Heart left ventricle (tissue), 16 donors: ENCODE measurements around the gene NEDD8. TPM values are rescaled to one million over a fixed set of nuclear protein-coding genes. Genes with fewer than 3 reads are reported as not detected.
A peak's percentile ranks its signal among the peaks of the same experiment; 100 is the strongest.

ENCODE experiments used
- ATAC-seq, 4 donors: fragments of 200-7000 bp; cut with Tn5 transposase; one replicate each; pipeline ENCODE4 v1.9.1; 2020 to 2022; ENCODE audit warnings: moderate library complexity in 4 of 4, mild to moderate bottlenecking in 3 of 4, moderate number of reproducible peaks in 1 of 4
- DNase-seq, 5 donors: peaks; one replicate each; pipeline ENCODE4 v3.0.0-alpha.2; 2020
- H3K27ac ChIP-seq, 12 donors: fragments of 200-600 bp; sonication (generic) in 4 of 12; one replicate each; pipeline versions ENCODE4 v1.5.0 to v1.8.0; 2016 to 2022; ENCODE audit warnings: mild to moderate bottlenecking in 2 of 12
- H3K27me3 ChIP-seq, 9 donors: fragments of 200-600 bp; sonication (generic) in 2 of 9; one replicate each; pipeline versions ENCODE4 v1.5.1 to v1.8.0; 2016 to 2022; ENCODE audit warnings: mild to moderate bottlenecking in 3 of 9
- H3K36me3 ChIP-seq, 9 donors: fragments of 200-600 bp; sonication (generic) in 2 of 9; one replicate each; pipeline versions ENCODE4 v1.5.0 to v1.8.0; 2018 to 2022; ENCODE audit warnings: mild to moderate bottlenecking in 2 of 9
- H3K4me1 ChIP-seq, 12 donors: fragments of 200-600 bp; sonication (generic) in 4 of 12; one replicate each; pipeline versions ENCODE4 v1.5.0 to v1.8.0; 2016 to 2022; ENCODE audit warnings: mild to moderate bottlenecking in 3 of 12
- H3K4me3 ChIP-seq, 12 donors: fragments of 200-600 bp; sonication (generic) in 4 of 12; one replicate each; pipeline versions ENCODE4 v1.5.0 to v1.8.0; 2017 to 2022; ENCODE audit warnings: mild to moderate bottlenecking in 9 of 12, moderate library complexity in 4 of 12
- H3K9me3 ChIP-seq, 12 donors: fragments of 200-600 bp; sonication (generic) in 4 of 12; one replicate each; pipeline versions ENCODE4 v1.5.0 to v1.8.0; 2016 to 2022; ENCODE audit warnings: mild to moderate bottlenecking in 1 of 12
- CTCF ChIP-seq, 12 donors: fragments of 200-600 bp; sonication (generic) in 4 of 12; IDR thresholded peaks; one replicate each; pipeline versions ENCODE4 v1.5.0 to v1.8.0; 2018 to 2022; ENCODE audit warnings: antibody characterized with exemption in 12 of 12, mild to moderate bottlenecking in 5 of 12
- POLR2A ChIP-seq, 2 donors: fragments of 450-650 bp; IDR thresholded peaks; one replicate each; pipeline ENCODE4 v1.6.1; 2017; ENCODE audit warnings: antibody characterized with exemption in 2 of 2, mild to moderate bottlenecking in 2 of 2, moderate library complexity in 2 of 2
- WGBS, 4 donors: extraction: QIAGEN DNeasy Blood & Tissue Kit in 2 of 4; methylation state at CpG; one replicate each; pipeline versions ENCODE4 v1.1.5 to v1.1.7; 2013 to 2018; 5-methylcytosine and 5-hydroxymethylcytosine counted together
- intact Hi-C, 10 donors: fragments of 100-400 bp; cut with DNase I; formaldehyde crosslinking; loops; one replicate each; pipeline versions ENCODE4 v1.11.1 to v1.14.2; 2022
- polyA plus RNA-seq, 2 donors: library from polyadenylated mRNA; stranded (reverse); fragments of 200-250 nt; gene quantifications; one replicate each; pipeline ENCODE4 v1.2.3, GENCODE V29; 2013
- total RNA-seq, 9 donors: library from RNA; depleted of rRNA in 2 of 9; stranded (reverse); fragments of >200 nt in 2 of 9; fragmentation: NEBNext Ultra II Directional in 3 of 9; extraction: Animal tissue kit (Norgen Biotek cat#: 25700) in 3 of 9; gene quantifications; one replicate each; pipeline versions ENCODE4 v1.1.0 to v1.2.4, GENCODE V29; 2016 to 2023
- donor health status: ischemic (EF 13 %, LVEDD 7.1; RV severe dilation, severe dysfunction).
- donor health status: healthy with polysubstance abuse.
- donor health status: DM: no; HTN: yes; CAD: no.
- donor health status: DM: no; HTN: no; CAD: no.
- donor health status: ischemic (EF 25% LVEDD 6.9; RV normal size, moderate dysfunction).
- donor health status: ischemic (EF 25% LVEDD 5.7; RV mildly dilated, moderate dysfunction).
- donor health status: healthy.
- donor health status: DM: yes; HTN: yes; CAD: no.
- donor health status: ischemic (EF 35%, LVEDD 5.7; RV mildly dilated, moderate dysfunction).
- donor health status: nonischemic (EF 11% LVEDD 7.7; RV severe dilation, severe dysfunction).
- donor health status: DM: yes; HTN: yes; CAD: no.
- donor health status: PGD.
- donor health status: ischemic (EF 29% LVEDD 5.4; RV normal size, mild dysfunction).
- donor health status: nonischemic (EF 23%, LVEDD 6.1; RV moderate dilation, normal function).

Gene NEDD8
- total and polyA plus RNA-seq, 11 donors = 174 to 287 (median 206) TPM

- Histone ChIP-seq H3K4me3 (no peak overlapping the region), H3K36me3 (peaks cover 0 to 33% (median 13%) of the 10 kb centered on the region in 9 donors), H3K27me3 (no peaks in the 10 kb centered on the region), H3K9me3 (peaks cover 0 to 4% (median 0%) of the 10 kb centered on the region in 12 donors), H3K4me1 (peaks cover 2 to 45% (median 23%) of the 10 kb centered on the region in 12 donors), H3K27ac (no peak overlapping the region)
- 79 to 91% (median 83%) methylated on average over 7 of the region's 7 CpGs for WGBS, 4 donors
- DNase-seq (no peak), ATAC-seq (no peak)
- intact Hi-C loops = no loop called here
- TF ChIP-seq POLR2A (IDR thresholded peaks at IDR 0.05) (no peak), CTCF (IDR thresholded peaks at IDR 0.05) (no peak)
Observed at GRCh38 chr14:24198814-24199524, 33.2 kb downstream of the NEDD8 start.

GRCh38 chr14:24197056-24197450 lies 35.1 kb downstream of the NEDD8 start:
- WGBS, 4 donors = 80 to 94% (median 92%) methylated on average over 2 of the region's 2 CpGs
- H3K4me3 ChIP-seq = peak overlapping the region in 4 of 12 donors; percentile 89 to 99 (median 93)
- peaks cover 2 to 47% (median 24%) of the 10 kb centered on the region in 12 donors for H3K4me1 ChIP-seq
- no peak for TF ChIP-seq CTCF (IDR thresholded peaks at IDR 0.05)
- intact Hi-C loops = no loop called here
- H3K36me3 ChIP-seq = peaks cover 0 to 35% (median 18%) of the 10 kb centered on the region in 9 donors
- ATAC-seq (no peak), DNase-seq (no peak)
- H3K9me3 ChIP-seq = peaks cover 0 to 4% (median 0%) of the 10 kb centered on the region in 12 donors
- H3K27me3 ChIP-seq = no peaks in the 10 kb centered on the region
- no peak overlapping the region for H3K27ac ChIP-seq

- 36 to 37% (median 36%) methylated on average over 32 to 33 of the region's 33 CpGs for WGBS, 4 donors
- H3K4me3 ChIP-seq = peak overlapping the region; percentile 67 to 99 (median 92)
- H3K36me3 ChIP-seq = peaks cover 0 to 38% (median 21%) of the 10 kb centered on the region in 9 donors
- TF ChIP-seq POLR2A (IDR thresholded peaks at IDR 0.05) (no peak), CTCF (IDR thresholded peaks at IDR 0.05) (no peak)
- H3K27me3 ChIP-seq = no peaks in the 10 kb centered on the region
- ATAC-seq = peak in 3 of 4 donors; percentile 13 to 50 (median 37)
- H3K9me3 ChIP-seq = peaks cover 0 to under 1% (median 0%) of the 10 kb centered on the region in 12 donors
- H3K27ac ChIP-seq = peak overlapping the region; percentile 95 to 100 (median 98)
- peak in 1 of 5 donors; percentile 24 for DNase-seq
- H3K4me1 ChIP-seq = peaks cover 2 to 50% (median 24%) of the 10 kb centered on the region in 12 donors
- intact Hi-C loops = no loop called here
Observed at GRCh38 chr14:24196071-24197055, 35.8 kb downstream of the NEDD8 start.
